GM12875 (cell line): ENCODE results near the gene PEBP1.

Source experiments
- H3K4me3 ChIP-seq: one replicate; pipeline ENCODE4 v1.5.1; 2011; ENCODE audit warnings: low read depth, low read length, control low read depth
- CTCF ChIP-seq: IDR thresholded peaks from 2 replicates; pipeline ENCODE4 v1.5.1; 2011; ENCODE audit warnings: low read depth, mild to moderate bottlenecking, control low read depth, inconsistent platforms, low read length, moderate library complexity, borderline replicate concordance; ENCODE audit not compliant: insufficient read depth

Gene PEBP1

DNA sequence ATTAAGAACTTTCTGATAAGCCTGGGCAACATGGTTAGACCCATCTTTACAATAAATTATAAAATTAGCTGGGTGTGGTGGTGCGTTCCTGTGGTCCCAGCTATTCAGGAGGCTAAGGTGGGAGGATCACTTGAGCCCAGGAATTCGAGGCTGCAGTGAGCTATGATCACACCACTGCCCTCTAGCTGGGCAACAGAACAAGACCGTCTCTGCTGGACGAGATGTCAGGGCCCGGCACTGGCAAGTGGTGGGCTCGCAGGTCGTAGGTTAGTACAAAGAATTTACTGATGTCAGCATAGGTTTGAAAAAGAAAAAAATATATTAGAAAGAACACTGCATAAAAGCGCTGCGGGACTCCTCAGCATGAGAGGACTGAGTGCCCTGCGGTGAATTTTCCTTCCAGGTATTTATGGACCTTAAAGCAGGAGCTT is 16.5 kb upstream of the PEBP1 start:
- no peak overlapping the region for H3K4me3 ChIP-seq
- TF ChIP-seq CTCF: no peak

- peak; percentile 66 for TF ChIP-seq CTCF
- no peak overlapping the region for H3K4me3 ChIP-seq
Measured at GRCh38 chr12:118120579-118121363, 15.2 kb upstream of the PEBP1 start.

- no peak for TF ChIP-seq CTCF
- H3K4me3 ChIP-seq: no peak overlapping the region
Measured at GRCh38 chr12:118122264-118122663, 13.7 kb upstream of the PEBP1 start.

GRCh38 chr12:118124333-118124874 is 11.5 kb upstream of the PEBP1 start:
- no peak for TF ChIP-seq CTCF
- no peak overlapping the region for H3K4me3 ChIP-seq

GRCh38 chr12:118125743-118126118 is 10.2 kb upstream of the PEBP1 start:
- H3K4me3 ChIP-seq: no peak overlapping the region
- TF ChIP-seq CTCF: no peak

DNA sequence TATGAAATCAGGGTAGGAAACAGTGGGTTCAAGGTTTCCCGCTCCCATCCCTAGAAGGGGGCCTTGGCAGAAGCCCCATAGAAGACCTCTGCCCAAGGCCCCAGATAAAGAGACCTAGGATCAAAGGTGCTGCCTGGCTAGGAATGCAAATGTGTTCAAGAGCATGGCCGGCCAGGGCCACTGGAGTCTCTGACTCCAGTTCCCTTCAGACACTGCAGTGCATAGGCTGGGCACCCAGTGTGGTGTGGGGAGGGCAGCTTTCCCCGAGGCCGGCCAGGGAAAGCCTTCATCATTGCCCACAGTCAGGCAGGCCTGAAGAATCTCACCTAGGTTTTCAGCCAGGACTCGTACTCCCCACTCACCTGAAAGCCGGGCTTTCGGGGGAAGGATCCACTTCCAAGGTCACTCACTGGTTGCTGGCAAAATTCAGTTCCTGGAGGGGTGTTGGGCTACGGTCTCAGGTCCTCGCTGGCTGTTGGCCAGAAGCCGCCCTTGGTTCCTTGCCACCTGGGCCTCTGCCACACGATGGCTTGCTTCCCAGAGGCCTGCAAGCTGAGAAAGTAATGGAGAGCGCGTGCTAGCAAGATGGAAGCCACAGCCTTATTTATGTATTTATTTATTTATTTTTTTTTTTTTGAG is 9.7 kb upstream of the PEBP1 start:
- no peak for TF ChIP-seq CTCF
- no peak overlapping the region for H3K4me3 ChIP-seq
